Activated naive CD4-positive, alpha-beta T cell treated with anti-CD3 and anti-CD28 coated beads, Interleukin-2, amount 10 ng/mL, durations not matched to agents 5 hours and 36 hours (primary cell): Measurements from ENCODE around the gene GSTM1. TPM values are rescaled to one million over a fixed set of nuclear protein-coding genes. Genes with fewer than 3 reads are reported as not detected.

Source experiments
- total RNA-seq, 2 experiments: library from RNA; stranded (reverse); gene quantifications; one replicate each; pipeline ENCODE4 v1.2.3, GENCODE V29; 2021

GSTM1 gene
- total RNA-seq, result under 1 TPM in 1 of 2 experiments, not detected in 1; 0.24 TPM

GRCh38 chr1:109687641-109688499 lies at the start of gene GSTM1:
Gene GSTM1 (plus strand): TSS chr1:109687817. CDS start chr1:109687874, 57 bp downstream.

GRCh38 chr1:109655615-109656519 lies 31.8 kb upstream of the GSTM1 start, which contains the start of gene GSTM4:
Gene GSTM4 (plus strand): TSS chr1:109656099. CDS start chr1:109656390, 291 bp downstream.

GRCh38 chr1:109667452-109668122 lies 20.0 kb upstream of the GSTM1 start, which contains the start of gene GSTM2:
Gene GSTM2 (plus strand): TSS chr1:109668057. CDS start chr1:109668116, 59 bp downstream.

GRCh38 chr1:109711593-109712320 lies 24.1 kb downstream of the GSTM1 start, which contains the start of gene GSTM5:
Gene GSTM5 (plus strand): TSS chr1:109712251. CDS start chr1:109712313, 62 bp downstream.

GRCh38 chr1:109740615-109741373 lies 53.2 kb downstream of the GSTM1 start, which contains the start of gene GSTM3:
Gene GSTM3 (minus strand): TSS chr1:109741038. CDS start chr1:109740287, 751 bp downstream.

Other genes with a start within 250 kb of the GSTM1 start
- gene SYPL2, start 221.3 kb upstream of the GSTM1 start, total RNA-seq, result not detected
- gene ATXN7L2, start 203.9 kb upstream of the GSTM1 start, total RNA-seq, result 10 to 100 TPM; 10.7 to 12.7 TPM
- 10 to 100 TPM; 23.6 to 28.9 TPM for gene CYB561D1, start 193.7 kb upstream of the GSTM1 start, total RNA-seq
- 1 to 10 TPM; 7.0 to 7.3 TPM for gene AMIGO1, start 178.1 kb upstream of the GSTM1 start, total RNA-seq
- gene GPR61, start 147.9 kb upstream of the GSTM1 start, total RNA-seq, result under 1 TPM; 0.29 to 0.50 TPM
- 1 to 10 TPM; 9.3 to 9.7 TPM for gene GNAI3, start 139.2 kb upstream of the GSTM1 start, total RNA-seq
- gene GNAT2, start 68.2 kb upstream of the GSTM1 start, total RNA-seq, result not detected
- gene AMPD2, start 68.0 kb upstream of the GSTM1 start, total RNA-seq, result 100 to 1,000 TPM; 112 to 117 TPM
- 10 to 100 TPM; 14.4 to 14.6 TPM for gene GSTM4, start 31.7 kb upstream of the GSTM1 start, total RNA-seq
- 10 to 100 TPM; 20.9 to 22.6 TPM for gene GSTM2, start 19.8 kb upstream of the GSTM1 start, total RNA-seq
- not detected for gene GSTM5, start 24.4 kb downstream of the GSTM1 start, total RNA-seq
- under 1 TPM; 0.31 to 0.71 TPM for gene GSTM3, start 53.2 kb downstream of the GSTM1 start, total RNA-seq
- gene EPS8L3, start 76.1 kb downstream of the GSTM1 start, total RNA-seq, result not detected
- 10 to 100 TPM; 23.0 to 23.4 TPM for gene CSF1, start 223.0 kb downstream of the GSTM1 start, total RNA-seq